ENCODE measurements around the gene ITGA4. TPM values are rescaled to one million over a fixed set of nuclear protein-coding genes. Genes with fewer than 3 reads are reported as not detected.

The ITGA4 gene
- total and polyA plus RNA-seq, 8 donors, result 19.9 to 26.5 (median 24.4) TPM

DNA sequence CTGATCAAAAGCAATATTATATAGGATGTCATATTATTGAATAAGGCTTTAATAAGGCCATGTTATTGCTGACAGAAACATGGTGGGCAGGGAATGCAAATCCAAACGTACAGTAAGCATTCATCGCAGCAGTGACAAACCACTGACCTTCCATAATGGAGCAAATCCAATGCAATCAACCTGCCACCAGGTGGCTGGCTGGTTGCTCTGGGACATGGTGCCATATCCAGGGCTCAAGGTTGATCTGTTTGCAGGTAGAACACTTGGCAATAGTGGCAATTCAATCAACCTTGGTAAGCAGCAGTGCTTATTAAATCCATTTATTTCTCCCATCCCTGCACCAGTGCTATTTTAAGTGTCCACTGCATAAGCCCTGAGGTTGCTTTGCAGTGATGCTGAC lies 124.3 kb downstream of the ITGA4 start:
- H3K4me1 ChIP-seq, result no peaks in the 10 kb centered on the region
- TF ChIP-seq, protein P1, sequence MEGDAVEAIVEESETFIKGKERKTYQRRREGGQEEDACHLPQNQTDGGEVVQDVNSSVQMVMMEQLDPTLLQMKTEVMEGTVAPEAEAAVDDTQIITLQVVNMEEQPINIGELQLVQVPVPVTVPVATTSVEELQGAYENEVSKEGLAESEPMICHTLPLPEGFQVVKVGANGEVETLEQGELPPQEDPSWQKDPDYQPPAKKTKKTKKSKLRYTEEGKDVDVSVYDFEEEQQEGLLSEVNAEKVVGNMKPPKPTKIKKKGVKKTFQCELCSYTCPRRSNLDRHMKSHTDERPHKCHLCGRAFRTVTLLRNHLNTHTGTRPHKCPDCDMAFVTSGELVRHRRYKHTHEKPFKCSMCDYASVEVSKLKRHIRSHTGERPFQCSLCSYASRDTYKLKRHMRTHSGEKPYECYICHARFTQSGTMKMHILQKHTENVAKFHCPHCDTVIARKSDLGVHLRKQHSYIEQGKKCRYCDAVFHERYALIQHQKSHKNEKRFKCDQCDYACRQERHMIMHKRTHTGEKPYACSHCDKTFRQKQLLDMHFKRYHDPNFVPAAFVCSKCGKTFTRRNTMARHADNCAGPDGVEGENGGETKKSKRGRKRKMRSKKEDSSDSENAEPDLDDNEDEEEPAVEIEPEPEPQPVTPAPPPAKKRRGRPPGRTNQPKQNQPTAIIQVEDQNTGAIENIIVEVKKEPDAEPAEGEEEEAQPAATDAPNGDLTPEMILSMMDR (IDR thresholded peaks at IDR 0.05), result no peak
- H3K36me3 ChIP-seq, result no peaks in the 10 kb centered on the region
- no peak for ATAC-seq
- DNase-seq, result no peak
- intact Hi-C loops (cut with DNase I), result no loop called here
- no peak overlapping the region for H3K27ac ChIP-seq
- H3K9me3 ChIP-seq, result no peaks in the 10 kb centered on the region
- no peak overlapping the region for H3K4me3 ChIP-seq
- no peaks in the 10 kb centered on the region for H3K27me3 ChIP-seq

DNA sequence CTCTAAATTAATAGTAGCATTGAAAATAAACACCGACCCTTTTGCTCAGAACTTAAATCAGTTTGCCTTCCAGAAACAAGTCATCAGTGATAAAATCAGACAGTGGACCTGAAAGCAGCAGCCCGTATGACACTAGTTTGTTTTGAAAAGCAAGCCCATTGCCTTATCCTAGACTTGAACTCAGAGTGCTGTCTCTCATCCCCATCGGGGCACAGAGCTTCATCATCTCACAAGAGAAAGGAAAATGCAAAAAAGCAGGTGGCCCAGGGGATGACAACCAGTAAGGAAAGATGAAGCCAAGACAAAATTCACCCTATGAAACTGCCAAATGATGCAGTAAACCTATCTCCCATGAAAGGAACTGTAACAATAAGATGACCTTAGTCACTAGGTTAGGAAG lies 128.5 kb downstream of the ITGA4 start:
- TF ChIP-seq, protein P1 (IDR thresholded peaks at IDR 0.05), result no peak
- H3K4me3 ChIP-seq, result no peak overlapping the region
- ATAC-seq, result no peak
- DNase-seq, result no peak
- intact Hi-C loops (cut with DNase I), result no loop called here
- H3K27ac ChIP-seq, result no peak overlapping the region
- no peaks in the 10 kb centered on the region for H3K36me3 ChIP-seq
- no peaks in the 10 kb centered on the region for H3K9me3 ChIP-seq
- H3K27me3 ChIP-seq, result no peaks in the 10 kb centered on the region
- no peaks in the 10 kb centered on the region for H3K4me1 ChIP-seq

Other genes starting within 250 kb of the ITGA4 start
- gene CERKL, start 199.7 kb downstream of the ITGA4 start, total RNA-seq, result 1 to 10 TPM in 1 of 2 donors, under 1 TPM in 1; 0.41 to 1.3 TPM
- 10 to 100 TPM in 1 of 6 donors, 1 to 10 TPM in 5; 6.4 to 10.1 (median 7.9) TPM for gene CERKL, start 199.7 kb downstream of the ITGA4 start, polyA plus RNA-seq (ENCODE audit: insufficient read length in 6 of 6)
- gene NEUROD1, start 223.1 kb downstream of the ITGA4 start, total RNA-seq, result not detected
- 1 to 10 TPM in 4 of 6 donors, under 1 TPM in 2; 0.75 to 2.1 (median 1.2) TPM for gene NEUROD1, start 223.1 kb downstream of the ITGA4 start, polyA plus RNA-seq (ENCODE audit: insufficient read length in 6 of 6)